Activated T-helper 1 cell treated with anti-CD3 and anti-CD28 coated beads, Interleukin-12 subunit alpha, Interleukin-12 subunit beta, Interleukin-2, Interleukin-4 antibody, amounts not matched to agents 30 ng/mL and 10 ng/mL and 1 ng/mL, durations not matched to agents 14 hours and 24 hours and 36 hours (primary cell): ENCODE results near the gene CXCL16. TPM values are rescaled to one million over a fixed set of nuclear protein-coding genes. Genes with fewer than 3 reads are reported as not detected.
"Not testable (repeated sequence)": the region's sequence is repeated elsewhere in the genome, so short reads cannot be mapped to it uniquely, and the experiment has no call there.

ENCODE experiments used
- DNase-seq: peaks from one replicate; pipeline ENCODE4 v3.0.0; 2021; ENCODE audit warnings: low spot score
- H3K27ac Mint-ChIP-seq: one replicate; pipeline ENCODE4 v1.8.0; 2021; ENCODE audit warnings: mild to moderate bottlenecking, mixed read lengths
- H3K27me3 Mint-ChIP-seq: one replicate; pipeline ENCODE4 v1.8.0; 2022; ENCODE audit warnings: mild to moderate bottlenecking, moderate library complexity, mixed read lengths; ENCODE audit not compliant: insufficient read depth
- H3K36me3 Mint-ChIP-seq: one replicate; pipeline ENCODE4 v1.8.0; 2021; ENCODE audit warnings: low read depth, mixed read lengths
- H3K4me1 Mint-ChIP-seq: one replicate; pipeline ENCODE4 v1.8.0; 2021; ENCODE audit warnings: low read depth, mixed read lengths
- H3K4me3 Mint-ChIP-seq: one replicate; pipeline ENCODE4 v1.8.0; 2021; ENCODE audit warnings: mild to moderate bottlenecking, moderate library complexity, mixed read lengths
- H3K9me3 Mint-ChIP-seq: one replicate; pipeline ENCODE4 v1.8.0; 2021; ENCODE audit warnings: mixed read lengths
- intact Hi-C: fragments of 100-400 bp; cut with micrococcal nuclease; formaldehyde crosslinking; loops from one replicate; pipeline ENCODE4 v1.15.1; 2024
- total RNA-seq: library from RNA; stranded (reverse); gene quantifications from 2 replicates; pipeline ENCODE4 v1.2.3, GENCODE V29; 2022

The CXCL16 gene
- total RNA-seq, 1 donor from 2014 or later: 7.0 TPM

DNA sequence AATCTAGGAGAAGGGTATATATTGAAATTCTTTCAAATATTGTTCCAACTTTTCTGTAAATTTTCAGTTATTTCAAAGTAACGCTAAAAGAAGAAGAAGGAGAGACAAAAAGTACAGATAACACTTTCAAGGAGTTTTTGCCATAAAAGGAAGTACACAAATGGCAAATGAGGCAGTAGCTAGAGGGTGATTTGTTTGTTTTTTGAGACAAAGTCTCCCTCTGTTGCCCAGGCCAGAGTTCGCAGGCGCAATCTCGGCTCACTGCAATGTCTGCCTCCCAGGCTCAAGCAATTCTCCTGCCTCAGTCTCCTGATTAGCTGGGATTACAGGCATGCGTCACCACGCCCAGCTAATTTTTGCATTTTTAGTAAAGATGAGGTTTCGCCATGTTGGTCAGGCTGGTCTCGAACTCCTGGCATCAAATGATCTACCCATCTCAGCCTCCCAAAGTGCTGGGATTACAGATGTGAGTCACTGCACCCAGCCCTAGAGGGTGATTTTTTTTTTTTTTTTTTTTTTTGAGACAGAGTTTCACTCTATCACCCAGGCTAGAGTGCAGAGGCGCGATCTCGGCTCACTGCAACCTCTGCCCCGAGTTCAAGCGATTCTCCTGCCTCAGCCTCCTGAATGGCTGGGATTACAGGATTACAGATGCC lies 40.2 kb downstream of the CXCL16 start:
- H3K36me3 Mint-ChIP-seq: peaks cover 13% of the 10 kb centered on the region
- H3K4me3 Mint-ChIP-seq, H3K27ac Mint-ChIP-seq, H3K27me3 Mint-ChIP-seq, DNase-seq, H3K9me3 Mint-ChIP-seq: not testable (repeated sequence)
- intact Hi-C loops: loop anchor here (5.0 kb wide), 2 partner anchors 38 to 137 kb away; partner anchors contain the start of genes CXCL16, GGT6 and ZMYND15
- H3K4me1 Mint-ChIP-seq: peaks cover 48% of the 10 kb centered on the region

- DNase-seq: no peak
- Mint-ChIP-seq H3K27me3 (no peaks in the 10 kb centered on the region), H3K27ac (peak overlapping the region; percentile 92), H3K4me3 (peak overlapping the region; percentile 23), H3K9me3 (no peaks in the 10 kb centered on the region), H3K36me3 (peaks cover 19% of the 10 kb centered on the region), H3K4me1 (peaks cover 31% of the 10 kb centered on the region)
- intact Hi-C loops: loop anchor here (1.0 kb wide), 1 partner anchor 38 kb away; no protein-coding TSS in a partner anchor
These were observed 43.3 kb downstream of the CXCL16 start for GRCh38 chr17:4696437-4696805.

DNA sequence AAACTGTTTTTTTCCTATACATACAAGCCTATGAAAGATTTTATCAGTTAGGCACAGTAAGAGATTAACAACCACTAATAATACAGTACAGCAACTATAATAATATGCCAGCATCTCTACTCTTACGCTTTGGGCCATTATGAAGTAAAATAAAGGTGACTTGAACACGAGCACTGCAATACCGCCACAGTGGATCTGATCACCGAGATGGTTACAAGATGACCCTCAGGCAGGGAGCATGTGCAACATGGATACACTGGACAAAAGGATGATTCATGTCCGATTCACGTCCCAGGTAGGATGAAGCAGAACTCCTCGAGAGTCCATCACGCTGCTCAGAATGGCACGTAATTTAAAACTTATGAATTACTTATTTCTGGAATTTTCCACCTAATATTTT lies 46.3 kb downstream of the CXCL16 start:
- no peak overlapping the region for H3K27ac Mint-ChIP-seq
- no peaks in the 10 kb centered on the region for H3K27me3 Mint-ChIP-seq
- no peak overlapping the region for H3K4me3 Mint-ChIP-seq
- H3K4me1 Mint-ChIP-seq: peaks cover 31% of the 10 kb centered on the region
- H3K36me3 Mint-ChIP-seq: peaks cover 40% of the 10 kb centered on the region
- intact Hi-C loops: no loop called here
- H3K9me3 Mint-ChIP-seq: no peaks in the 10 kb centered on the region
- no peak for DNase-seq

GRCh38 chr17:4691686-4692085 lies 48.0 kb downstream of the CXCL16 start:
- H3K4me1 Mint-ChIP-seq: peaks cover 31% of the 10 kb centered on the region
- peaks cover 50% of the 10 kb centered on the region for H3K36me3 Mint-ChIP-seq
- no peak for DNase-seq
- intact Hi-C loops: no loop called here
- H3K27ac Mint-ChIP-seq: no peak overlapping the region
- H3K27me3 Mint-ChIP-seq: no peaks in the 10 kb centered on the region
- no peaks in the 10 kb centered on the region for H3K9me3 Mint-ChIP-seq
- H3K4me3 Mint-ChIP-seq: no peak overlapping the region

GRCh38 chr17:4690745-4691144 lies 49.0 kb downstream of the CXCL16 start:
- Mint-ChIP-seq H3K4me1 (peaks cover 21% of the 10 kb centered on the region), H3K36me3 (peaks cover 52% of the 10 kb centered on the region), H3K4me3 (no peak overlapping the region), H3K9me3 (no peaks in the 10 kb centered on the region), H3K27ac (no peak overlapping the region), H3K27me3 (no peaks in the 10 kb centered on the region)
- intact Hi-C loops: no loop called here
- DNase-seq: no peak

DNA sequence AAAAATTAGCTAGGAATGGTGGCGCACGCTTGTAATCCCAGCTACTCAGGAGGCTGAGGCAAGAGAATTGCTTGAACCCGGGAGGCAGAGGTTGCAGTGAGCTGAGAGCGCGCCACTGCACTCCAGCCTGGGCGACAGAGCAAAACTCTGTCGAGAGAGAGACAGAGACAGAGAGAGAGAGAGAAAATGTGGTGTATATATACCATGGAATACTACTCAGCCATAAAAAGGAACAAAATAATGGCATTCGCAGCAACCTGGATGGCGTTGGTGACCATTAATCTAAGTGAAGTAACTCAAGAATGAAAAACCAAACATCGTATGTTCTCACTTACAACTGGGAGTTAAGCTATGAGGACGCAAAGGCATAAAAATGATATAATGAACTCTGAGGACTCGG lies 49.9 kb downstream of the CXCL16 start:
- H3K36me3 Mint-ChIP-seq: peaks cover 59% of the 10 kb centered on the region
- peaks cover 17% of the 10 kb centered on the region for H3K4me1 Mint-ChIP-seq
- H3K27ac Mint-ChIP-seq, H3K9me3 Mint-ChIP-seq, H3K4me3 Mint-ChIP-seq, DNase-seq, intact Hi-C loops, H3K27me3 Mint-ChIP-seq: not testable (repeated sequence)

GRCh38 chr17:4683739-4684138 lies 56.0 kb downstream of the CXCL16 start:
- H3K27ac Mint-ChIP-seq, DNase-seq, H3K9me3 Mint-ChIP-seq, H3K27me3 Mint-ChIP-seq, H3K4me3 Mint-ChIP-seq: not testable (repeated sequence)
- peaks cover 71% of the 10 kb centered on the region for H3K36me3 Mint-ChIP-seq
- H3K4me1 Mint-ChIP-seq: peaks cover 15% of the 10 kb centered on the region
- intact Hi-C loops: loop anchor here (2.0 kb wide), 1 partner anchor 457 kb away; no protein-coding TSS in a partner anchor

Other genes with a start within 250 kb of the CXCL16 start
- gene SPNS2, start 241.0 kb downstream of the CXCL16 start, total RNA-seq: 0.17 TPM in 1 of 2 replicates, not detected in the other
- 186 and 195 TPM in 2 replicates for gene MYBBP1A, start 184.5 kb downstream of the CXCL16 start, total RNA-seq
- not detected in 2 replicates for gene GGT6, start 179.4 kb downstream of the CXCL16 start, total RNA-seq
- not detected in 2 replicates for gene SMTNL2, start 155.4 kb downstream of the CXCL16 start, total RNA-seq
- not detected in 2 replicates for gene ALOX15, start 98.2 kb downstream of the CXCL16 start, total RNA-seq
- 130 and 145 TPM in 2 replicates for gene PELP1, start 35.8 kb downstream of the CXCL16 start, total RNA-seq
- 202 and 204 TPM in 2 replicates for gene ARRB2, start 29.3 kb downstream of the CXCL16 start, total RNA-seq
- gene MED11, start 8.5 kb downstream of the CXCL16 start, total RNA-seq: 21.9 and 23.7 TPM in 2 replicates
- 0.18 TPM in 1 of 2 replicates, not detected in the other for gene ZMYND15, start 95 bp downstream of the CXCL16 start, total RNA-seq
- gene TM4SF5, start 32.0 kb upstream of the CXCL16 start, total RNA-seq: not detected in 2 replicates
- gene VMO1, start 46.4 kb upstream of the CXCL16 start, total RNA-seq: not detected in 2 replicates
- not detected in 2 replicates for gene GLTPD2, start 49.0 kb upstream of the CXCL16 start, total RNA-seq
- 205 and 208 TPM in 2 replicates for gene PSMB6, start 56.2 kb upstream of the CXCL16 start, total RNA-seq
- 16.7 and 22.2 TPM in 2 replicates for gene PLD2, start 67.2 kb upstream of the CXCL16 start, total RNA-seq
- 66.5 and 67.5 TPM in 2 replicates for gene MINK1, start 93.4 kb upstream of the CXCL16 start, total RNA-seq
- 1.3 and 1.8 TPM in 2 replicates for gene C17orf107, start 159.6 kb upstream of the CXCL16 start, total RNA-seq
- gene CHRNE, start 163.2 kb upstream of the CXCL16 start, total RNA-seq: 0.52 and 0.61 TPM in 2 replicates
- not detected in 2 replicates for gene GP1BA, start 192.3 kb upstream of the CXCL16 start, total RNA-seq
- gene SLC25A11, start 200.1 kb upstream of the CXCL16 start, total RNA-seq: 111 and 116 TPM in 2 replicates
- 138 and 140 TPM in 2 replicates for gene RNF167, start 200.3 kb upstream of the CXCL16 start, total RNA-seq
- 1,423 and 1,429 TPM in 2 replicates for gene PFN1, start 208.6 kb upstream of the CXCL16 start, total RNA-seq
- gene ENO3, start 211.2 kb upstream of the CXCL16 start, total RNA-seq: 42.5 and 44.5 TPM in 2 replicates
- gene SPAG7, start 227.9 kb upstream of the CXCL16 start, total RNA-seq: 66.5 and 69.5 TPM in 2 replicates
- gene CAMTA2, start 247.7 kb upstream of the CXCL16 start, total RNA-seq: 98.5 and 103 TPM in 2 replicates